NCI-H526 (cell line): Measurements from ENCODE around the gene C5orf46.

Experiments used
- DNase-seq, 2 experiments: peaks; one replicate each; lab custom pipeline; 2025; lab: John Stamatoyannopoulos, UW

C5orf46 gene

GRCh38 chr5:147906326-147907095 lies at the start of gene C5orf46:
TSS of gene C5orf46 (minus strand) at chr5:147906538. CDS start at chr5:147906501, 37 bp downstream.
- DNase-seq, result no peak

GRCh38 chr5:147954971-147955370 lies 48.6 kb upstream of the C5orf46 start:
- DNase-seq, result no peak

GRCh38 chr5:147949711-147950573 lies 43.6 kb upstream of the C5orf46 start:
- peak; percentile 6 to 68 for DNase-seq

- peak; percentile 32 to 65 for DNase-seq
Measured at GRCh38 chr5:147946658-147947274, 40.4 kb upstream of the C5orf46 start.

- no peak for DNase-seq
Measured at GRCh38 chr5:147939431-147940114, 33.2 kb upstream of the C5orf46 start.

GRCh38 chr5:147935032-147935431 lies 28.7 kb upstream of the C5orf46 start:
- peak; percentile 13 to 63 for DNase-seq

- no peak for DNase-seq
Measured at GRCh38 chr5:147930769-147931168, 24.4 kb upstream of the C5orf46 start.

GRCh38 chr5:147927901-147928300 lies 21.6 kb upstream of the C5orf46 start:
- DNase-seq, result no peak

- no peak for DNase-seq
Measured at GRCh38 chr5:147925020-147925419, 18.7 kb upstream of the C5orf46 start.

GRCh38 chr5:147921136-147921535 lies 14.8 kb upstream of the C5orf46 start:
- no peak for DNase-seq

GRCh38 chr5:147920420-147921030 lies 14.2 kb upstream of the C5orf46 start:
- DNase-seq, result no peak

- no peak for DNase-seq
Measured at GRCh38 chr5:147918899-147919298, 12.6 kb upstream of the C5orf46 start.

- no peak for DNase-seq
Measured at GRCh38 chr5:147918101-147918685, 11.9 kb upstream of the C5orf46 start.

GRCh38 chr5:147913786-147914185 lies 7.4 kb upstream of the C5orf46 start:
- DNase-seq, result no peak

GRCh38 chr5:147912011-147912410 lies 5.7 kb upstream of the C5orf46 start:
- no peak for DNase-seq

- DNase-seq, result no peak
Measured at GRCh38 chr5:147911427-147911826, 5.1 kb upstream of the C5orf46 start.

- peak in 1 of 2 experiments; percentile 6 for DNase-seq
Measured at GRCh38 chr5:147904110-147904509, 2.2 kb downstream of the C5orf46 start.

- no peak for DNase-seq
Measured at GRCh38 chr5:147902609-147903115, 3.7 kb downstream of the C5orf46 start.

- no peak for DNase-seq
Measured at GRCh38 chr5:147901599-147902039, 4.7 kb downstream of the C5orf46 start.

GRCh38 chr5:147898875-147899401 lies 7.4 kb downstream of the C5orf46 start:
- DNase-seq, result no peak

GRCh38 chr5:147895864-147896263 lies 10.5 kb downstream of the C5orf46 start:
- no peak for DNase-seq
